ENCODE results near the gene CFL1.

- TF ChIP-seq CTCF (conservative IDR thresholded peaks at IDR 0.05; ENCODE audit: low read length): no peak
- TF ChIP-seq EZH2phosphoT487 (IDR thresholded peaks at IDR 0.05; ENCODE audit: borderline replicate concordance): no peak
Observed at GRCh38 chr11:65851811-65852507, 6.0 kb downstream of the CFL1 start.
